ENCODE results near the gene RBMS1. TPM values are rescaled to one million over a fixed set of nuclear protein-coding genes. Genes with fewer than 3 reads are reported as not detected.

RBMS1 gene
- total RNA-seq, 4 donors from 2014 or later: 13.5 to 31.6 (median 23.0) TPM

- no peak overlapping the region for H3K4me3 ChIP-seq
- H3K9me3 ChIP-seq: no peaks in the 10 kb centered on the region
- no peaks in the 10 kb centered on the region for H3K36me3 ChIP-seq
- no peak overlapping the region for H3K27ac ChIP-seq
- in situ Hi-C loops (cut with MboI; ENCODE audit: low pct_ligation_motif_present in 1 of 4, low pct_unique_long_range_greater_than_20kb in 1 of 4, low sequenced_read_pairs in 3 of 4): loop anchor here in 2 of 4 donors (25.0 kb wide), 1 partner anchor 734 kb away; no protein-coding TSS in a partner anchor
- DNase-seq: no peak
- 58 to 61% methylated on average over 9 of the region's 9 CpGs for WGBS, 2 donors (ENCODE audit: low coverage in 1 of 2)
- peaks cover 0 to 21% (median 1%) of the 10 kb centered on the region in 4 donors for H3K4me1 ChIP-seq
- TF ChIP-seq POLR2A (IDR thresholded peaks at IDR 0.05): no peak
- TF ChIP-seq POLR2AphosphoS5 (IDR thresholded peaks at IDR 0.05): no peak
- TF ChIP-seq EP300 (IDR thresholded peaks at IDR 0.05; ENCODE audit: low read depth): no peak
- TF ChIP-seq, protein P1, sequence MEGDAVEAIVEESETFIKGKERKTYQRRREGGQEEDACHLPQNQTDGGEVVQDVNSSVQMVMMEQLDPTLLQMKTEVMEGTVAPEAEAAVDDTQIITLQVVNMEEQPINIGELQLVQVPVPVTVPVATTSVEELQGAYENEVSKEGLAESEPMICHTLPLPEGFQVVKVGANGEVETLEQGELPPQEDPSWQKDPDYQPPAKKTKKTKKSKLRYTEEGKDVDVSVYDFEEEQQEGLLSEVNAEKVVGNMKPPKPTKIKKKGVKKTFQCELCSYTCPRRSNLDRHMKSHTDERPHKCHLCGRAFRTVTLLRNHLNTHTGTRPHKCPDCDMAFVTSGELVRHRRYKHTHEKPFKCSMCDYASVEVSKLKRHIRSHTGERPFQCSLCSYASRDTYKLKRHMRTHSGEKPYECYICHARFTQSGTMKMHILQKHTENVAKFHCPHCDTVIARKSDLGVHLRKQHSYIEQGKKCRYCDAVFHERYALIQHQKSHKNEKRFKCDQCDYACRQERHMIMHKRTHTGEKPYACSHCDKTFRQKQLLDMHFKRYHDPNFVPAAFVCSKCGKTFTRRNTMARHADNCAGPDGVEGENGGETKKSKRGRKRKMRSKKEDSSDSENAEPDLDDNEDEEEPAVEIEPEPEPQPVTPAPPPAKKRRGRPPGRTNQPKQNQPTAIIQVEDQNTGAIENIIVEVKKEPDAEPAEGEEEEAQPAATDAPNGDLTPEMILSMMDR (IDR thresholded peaks at IDR 0.05): no peak
- intact Hi-C loops (cut with DNase I; ENCODE audit: low total_unique reads): loop anchor here (10.0 kb wide), 1 partner anchor 731 kb away; no protein-coding TSS in a partner anchor
- no peaks in the 10 kb centered on the region for H3K27me3 ChIP-seq
Measured at GRCh38 chr2:160253440-160254188, 240.0 kb downstream of the RBMS1 start.

GRCh38 chr2:160252900-160253299, 240.7 kb downstream of the RBMS1 start:
- in situ Hi-C loops (cut with MboI; ENCODE audit: low pct_ligation_motif_present in 1 of 4, low pct_unique_long_range_greater_than_20kb in 1 of 4, low sequenced_read_pairs in 3 of 4): loop anchor here in 2 of 4 donors (25.0 kb wide), 1 partner anchor 734 kb away; no protein-coding TSS in a partner anchor
- H3K4me1 ChIP-seq: peaks cover 0 to 21% (median 1%) of the 10 kb centered on the region in 4 donors
- no peak overlapping the region for H3K27ac ChIP-seq
- intact Hi-C loops (cut with DNase I; ENCODE audit: low total_unique reads): loop anchor here (10.0 kb wide), 1 partner anchor 732 kb away; no protein-coding TSS in a partner anchor
- no peak for DNase-seq
- TF ChIP-seq, protein P1 (IDR thresholded peaks at IDR 0.05): no peak
- TF ChIP-seq POLR2AphosphoS5 (IDR thresholded peaks at IDR 0.05): no peak
- no peak for TF ChIP-seq POLR2A (IDR thresholded peaks at IDR 0.05)
- no peak for TF ChIP-seq EP300 (IDR thresholded peaks at IDR 0.05; ENCODE audit: low read depth)
- H3K9me3 ChIP-seq: no peaks in the 10 kb centered on the region
- H3K4me3 ChIP-seq: no peak overlapping the region
- H3K27me3 ChIP-seq: no peaks in the 10 kb centered on the region
- H3K36me3 ChIP-seq: no peaks in the 10 kb centered on the region
- WGBS, 2 donors (ENCODE audit: low coverage in 1 of 2): 50 to 53% methylated on average over 1 of the region's 1 CpG

DNA sequence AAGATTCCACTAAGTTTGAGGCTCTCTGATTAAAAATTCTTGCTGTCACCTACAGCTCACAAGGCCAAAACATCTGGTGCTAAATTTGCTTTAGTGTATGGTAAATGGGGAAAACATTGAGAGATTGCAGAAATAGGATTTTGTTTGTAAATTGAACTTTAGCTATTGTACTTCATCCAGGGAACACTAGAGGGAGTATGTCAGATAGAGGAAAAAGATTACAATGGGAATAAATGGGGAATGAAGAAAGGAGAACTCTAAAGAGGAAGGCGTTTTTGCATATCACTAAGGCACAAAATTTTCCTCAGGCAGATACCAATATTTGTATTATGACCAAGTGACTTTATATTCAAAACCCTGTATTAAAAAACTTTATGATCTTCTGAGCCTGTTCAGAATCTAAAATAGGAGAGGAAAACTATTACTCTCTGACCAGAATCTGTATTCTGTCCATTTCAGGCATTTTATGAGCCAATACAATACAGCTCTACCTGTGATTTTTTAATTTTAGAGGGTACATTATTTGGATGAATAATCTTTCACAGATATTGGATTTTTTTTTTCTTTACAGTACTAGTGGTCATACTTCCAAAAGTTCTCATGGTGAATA, 241.2 kb downstream of the RBMS1 start:
- Histone ChIP-seq H3K27ac (no peak overlapping the region), H3K9me3 (no peaks in the 10 kb centered on the region), H3K27me3 (no peaks in the 10 kb centered on the region), H3K4me3 (no peak overlapping the region), H3K36me3 (no peaks in the 10 kb centered on the region), H3K4me1 (peaks cover 0 to 20% (median 1%) of the 10 kb centered on the region in 4 donors)
- intact Hi-C loops (cut with DNase I; ENCODE audit: low total_unique reads): loop anchor here (10.0 kb wide), 1 partner anchor 732 kb away; no protein-coding TSS in a partner anchor
- 0 to 2% methylated on average over 1 of the region's 1 CpG for WGBS, 2 donors (ENCODE audit: low coverage in 1 of 2)
- in situ Hi-C loops (cut with MboI; ENCODE audit: low pct_ligation_motif_present in 1 of 4, low pct_unique_long_range_greater_than_20kb in 1 of 4, low sequenced_read_pairs in 3 of 4): loop anchor here in 2 of 4 donors (25.0 kb wide), 1 partner anchor 735 kb away; no protein-coding TSS in a partner anchor
- TF ChIP-seq, protein P1 (IDR thresholded peaks at IDR 0.05): peak; percentile 71 to 86 (median 82)
- TF ChIP-seq POLR2AphosphoS5 (IDR thresholded peaks at IDR 0.05) (no peak), POLR2A (IDR thresholded peaks at IDR 0.05) (no peak), EP300 (IDR thresholded peaks at IDR 0.05; ENCODE audit: low read depth) (no peak)
- no peak for DNase-seq

DNA sequence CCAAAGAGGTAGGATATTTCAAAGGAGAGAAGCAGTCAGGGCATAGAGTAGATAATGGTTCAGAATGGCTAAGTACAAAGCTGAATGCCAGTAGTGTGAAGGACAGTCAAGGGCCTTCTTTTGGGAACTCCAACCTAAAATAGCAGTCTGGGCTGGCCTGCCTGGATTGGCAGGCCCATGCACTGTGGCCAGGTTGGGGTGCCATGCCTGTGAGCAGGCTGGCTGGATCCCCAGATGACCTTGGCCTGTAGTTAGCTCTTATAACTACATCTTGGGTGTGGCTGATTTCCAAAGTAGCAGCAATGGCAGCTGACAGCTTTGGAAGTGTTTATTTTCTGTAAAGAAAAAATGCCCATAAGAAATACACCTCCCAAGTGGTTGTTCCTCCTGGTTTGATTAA, 242.0 kb downstream of the RBMS1 start:
- DNase-seq: no peak
- Histone ChIP-seq H3K9me3 (no peaks in the 10 kb centered on the region), H3K36me3 (no peaks in the 10 kb centered on the region), H3K4me1 (peaks cover 0 to 12% (median 1%) of the 10 kb centered on the region in 4 donors), H3K27me3 (no peaks in the 10 kb centered on the region), H3K27ac (no peak overlapping the region), H3K4me3 (no peak overlapping the region)
- intact Hi-C loops (cut with DNase I; ENCODE audit: low total_unique reads): loop anchor here (10.0 kb wide), 1 partner anchor 733 kb away; no protein-coding TSS in a partner anchor
- in situ Hi-C loops (cut with MboI; ENCODE audit: low pct_ligation_motif_present in 1 of 4, low pct_unique_long_range_greater_than_20kb in 1 of 4, low sequenced_read_pairs in 3 of 4): loop anchor here in 2 of 4 donors (25.0 kb wide), 1 partner anchor 736 kb away; no protein-coding TSS in a partner anchor
- TF ChIP-seq EP300 (IDR thresholded peaks at IDR 0.05; ENCODE audit: low read depth) (no peak), POLR2A (IDR thresholded peaks at IDR 0.05) (no peak), POLR2AphosphoS5 (IDR thresholded peaks at IDR 0.05) (no peak)
- TF ChIP-seq, protein P1 (IDR thresholded peaks at IDR 0.05): no peak
